Activated CD8-positive, alpha-beta memory T cell treated with anti-CD3 and anti-CD28 coated beads for 36 hours (primary cell): ENCODE data around the gene RNPS1. TPM values are rescaled to one million over a fixed set of nuclear protein-coding genes. Genes with fewer than 3 reads are reported as not detected.

Experiments used
- CTCF ChIA-PET: fragments of 350-600 bp; sonication (Branson Sonifier 250); formaldehyde crosslinking; loops from one replicate; lab custom pipeline; 2021; ENCODE audit warnings: antibody characterized with exemption; lab: Charles Lee
- POLR2A ChIA-PET: fragments of 350-600 bp; sonication (Branson Sonifier 250); formaldehyde crosslinking; loops from one replicate; lab custom pipeline; 2021; ENCODE audit warnings: antibody characterized with exemption; lab: Charles Lee
- total RNA-seq, 2 experiments: library from RNA; stranded (reverse); gene quantifications; one replicate each; pipeline ENCODE4 v1.2.3, GENCODE V29; 2021

RNPS1 gene
- total RNA-seq, 2 experiments from 2014 or later, result 370 to 387 TPM

GRCh38 chr16:2210386-2211365 lies 57.2 kb downstream of the RNPS1 start, which contains the start of gene BRICD5:
BRICD5 (minus strand) TSS chr16:2210863; CDS start chr16:2210833, 30 bp downstream.
- CTCF ChIA-PET, result no interaction called here
- POLR2A ChIA-PET, result no interaction called here

GRCh38 chr16:2210009-2210332 lies 58.0 kb downstream of the RNPS1 start:
- POLR2A ChIA-PET, result no interaction called here
- CTCF ChIA-PET, result no interaction called here

- CTCF ChIA-PET, result interaction anchor here (0.6 kb wide), 1 partner anchor 50 kb away, joined by 4 read pairs; no protein-coding TSS in a partner anchor
- POLR2A ChIA-PET, result no interaction called here
These were observed 58.5 kb downstream of the RNPS1 start for GRCh38 chr16:2209258-2210008.

GRCh38 chr16:2208772-2209171 lies 59.2 kb downstream of the RNPS1 start:
- POLR2A ChIA-PET, result no interaction called here
- CTCF ChIA-PET, result interaction anchor here (0.5 kb wide), 1 partner anchor 80 kb away, joined by 3 read pairs; no protein-coding TSS in a partner anchor

- ChIA-PET CTCF (interaction anchor here (0.5 kb wide), 1 partner anchor 80 kb away, joined by 3 read pairs; no protein-coding TSS in a partner anchor), POLR2A (no interaction called here)
These were observed 59.6 kb downstream of the RNPS1 start for GRCh38 chr16:2208308-2208707.

GRCh38 chr16:2207872-2208271 lies 60.1 kb downstream of the RNPS1 start:
- POLR2A ChIA-PET, result no interaction called here
- CTCF ChIA-PET, result no interaction called here

- ChIA-PET CTCF (interaction anchor here (1.0 kb wide), 1 partner anchor 45 kb away, joined by 5 read pairs; the partner anchor contains the start of gene ECI1), POLR2A (interaction anchor here (0.6 to 2.8 kb wide), 4 partner anchors 8 to 324 kb away, joined by 3 to 22 read pairs (median 6); partner anchors contain the start of genes CEMP1, PGP and TRAF7)
These were observed 61.0 kb downstream of the RNPS1 start for GRCh38 chr16:2206780-2207433.

- POLR2A ChIA-PET, result interaction anchor here (0.6 to 2.8 kb wide), 4 partner anchors 8 to 325 kb away, joined by 3 to 22 read pairs (median 6); partner anchors contain the start of genes CEMP1, PGP and TRAF7
These were observed 61.5 kb downstream of the RNPS1 start for GRCh38 chr16:2206420-2206779.

GRCh38 chr16:2205967-2206313 lies 62.0 kb downstream of the RNPS1 start:
- ChIA-PET CTCF (no interaction called here), POLR2A (interaction anchor here (0.6 to 2.8 kb wide), 4 partner anchors 9 to 63 kb away, joined by 3 to 22 read pairs (median 6); partner anchors contain the start of genes PGP and TRAF7)

More at GRCh38 chr16:2206420-2206779, 61.5 kb downstream of the RNPS1 start:
- CTCF ChIA-PET, result interaction anchor here (1.0 kb wide), 1 partner anchor 45 kb away, joined by 5 read pairs; the partner anchor contains the start of gene ECI1

GRCh38 chr16:2205104-2205966 lies 62.6 kb downstream of the RNPS1 start, which contains the start of gene MLST8:
MLST8 (plus strand) TSS chr16:2205454; CDS start chr16:2206086, 632 bp downstream.
- ChIA-PET POLR2A (interaction anchor here (0.6 to 2.8 kb wide), 4 partner anchors 10 to 63 kb away, joined by 3 to 22 read pairs (median 6); partner anchors contain the start of genes PGP and TRAF7), CTCF (no interaction called here)

GRCh38 chr16:2204416-2205103 lies 63.4 kb downstream of the RNPS1 start:
- POLR2A ChIA-PET, result interaction anchor here (2.8 kb wide), 1 partner anchor 10 kb away, joined by 22 read pairs; the partner anchor contains the start of gene PGP
- CTCF ChIA-PET, result no interaction called here

Other genes starting within 250 kb of the RNPS1 start
- 10 to 100 TPM; 15.8 to 18.1 TPM for gene NPW, start 248.3 kb downstream of the RNPS1 start, total RNA-seq
- 1 to 10 TPM; 4.0 to 5.2 TPM for gene NHERF2, start 241.2 kb downstream of the RNPS1 start, total RNA-seq
- 10 to 100 TPM; 34.5 to 34.8 TPM for gene NTHL1, start 220.3 kb downstream of the RNPS1 start, total RNA-seq
- gene TSC2, start 220.1 kb downstream of the RNPS1 start, total RNA-seq, result 10 to 100 TPM; 80.2 to 84.5 TPM
- gene PKD1, start 132.2 kb downstream of the RNPS1 start, total RNA-seq, result 10 to 100 TPM; 65.3 to 70.7 TPM
- under 1 TPM in 1 of 2 experiments, not detected in 1; 0.42 TPM for gene RAB26, start 119.5 kb downstream of the RNPS1 start, total RNA-seq
- gene TRAF7, start 112.3 kb downstream of the RNPS1 start, total RNA-seq, result 100 to 1,000 TPM; 102 to 109 TPM
- gene CASKIN1, start 71.5 kb downstream of the RNPS1 start, total RNA-seq, result under 1 TPM; 0.23 to 0.70 TPM
- 10 to 100 TPM; 81.8 to 83.2 TPM for gene MLST8, start 62.7 kb downstream of the RNPS1 start, total RNA-seq
- 10 to 100 TPM; 12.6 to 13.3 TPM for gene BRICD5, start 57.3 kb downstream of the RNPS1 start, total RNA-seq
- 10 to 100 TPM; 31.6 to 32.6 TPM for gene PGP, start 53.3 kb downstream of the RNPS1 start, total RNA-seq
- 10 to 100 TPM; 25.6 to 29.4 TPM for gene E4F1, start 44.5 kb downstream of the RNPS1 start, total RNA-seq
- 1 to 10 TPM; 1.3 to 1.4 TPM for gene DNASE1L2, start 31.7 kb downstream of the RNPS1 start, total RNA-seq
- 10 to 100 TPM; 35.6 to 36.6 TPM for gene ECI1, start 16.5 kb downstream of the RNPS1 start, total RNA-seq
- 1 to 10 TPM; 6.9 to 7.4 TPM for gene ABCA3, start 72.6 kb upstream of the RNPS1 start, total RNA-seq
- 10 to 100 TPM; 36.5 to 38.7 TPM for gene CCNF, start 161.3 kb upstream of the RNPS1 start, total RNA-seq
- gene TEDC2, start 192.0 kb upstream of the RNPS1 start, total RNA-seq, result 10 to 100 TPM; 33.3 to 38.5 TPM
- not detected for gene NTN3, start 203.2 kb upstream of the RNPS1 start, total RNA-seq
- 10 to 100 TPM; 36.1 to 38.2 TPM for gene TBC1D24, start 207.0 kb upstream of the RNPS1 start, total RNA-seq
- 100 to 1,000 TPM; 147 to 148 TPM for gene ATP6V0C, start 245.8 kb upstream of the RNPS1 start, total RNA-seq